Body of pancreas (tissue), 4 donors: ENCODE data around the gene LINC01488.

Source experiments
- POLR2A ChIP-seq, 3 donors: fragments of 450-650 bp; IDR thresholded peaks; one replicate each; pipeline ENCODE4 v1.6.1; 2016; ENCODE audit warnings: antibody characterized with exemption in 3 of 3, mild to moderate bottlenecking in 2 of 3
- TF ChIP-seq, protein P1 (sequence below), 7 experiments: fragments of 450-650 bp in 4 of 7; fragments of 200-600 bp in 3 of 7; sonication (generic) in 3 of 7; IDR thresholded peaks; one replicate each; pipeline ENCODE4 v1.5.1; 2016 to 2019; ENCODE audit warnings: antibody characterized with exemption in 7 of 7

GRCh38 chr11:69477086-69477485, 4.4 kb upstream of the LINC01488 start:
- TF ChIP-seq, protein P1, sequence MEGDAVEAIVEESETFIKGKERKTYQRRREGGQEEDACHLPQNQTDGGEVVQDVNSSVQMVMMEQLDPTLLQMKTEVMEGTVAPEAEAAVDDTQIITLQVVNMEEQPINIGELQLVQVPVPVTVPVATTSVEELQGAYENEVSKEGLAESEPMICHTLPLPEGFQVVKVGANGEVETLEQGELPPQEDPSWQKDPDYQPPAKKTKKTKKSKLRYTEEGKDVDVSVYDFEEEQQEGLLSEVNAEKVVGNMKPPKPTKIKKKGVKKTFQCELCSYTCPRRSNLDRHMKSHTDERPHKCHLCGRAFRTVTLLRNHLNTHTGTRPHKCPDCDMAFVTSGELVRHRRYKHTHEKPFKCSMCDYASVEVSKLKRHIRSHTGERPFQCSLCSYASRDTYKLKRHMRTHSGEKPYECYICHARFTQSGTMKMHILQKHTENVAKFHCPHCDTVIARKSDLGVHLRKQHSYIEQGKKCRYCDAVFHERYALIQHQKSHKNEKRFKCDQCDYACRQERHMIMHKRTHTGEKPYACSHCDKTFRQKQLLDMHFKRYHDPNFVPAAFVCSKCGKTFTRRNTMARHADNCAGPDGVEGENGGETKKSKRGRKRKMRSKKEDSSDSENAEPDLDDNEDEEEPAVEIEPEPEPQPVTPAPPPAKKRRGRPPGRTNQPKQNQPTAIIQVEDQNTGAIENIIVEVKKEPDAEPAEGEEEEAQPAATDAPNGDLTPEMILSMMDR (IDR thresholded peaks at IDR 0.05) = no peak
- TF ChIP-seq POLR2A (IDR thresholded peaks at IDR 0.05) = no peak
